GM19397 (cell line): Measurements from ENCODE around the gene PRKCZ.

Experiments
- ATAC-seq: cut with Tn5 transposase; IDR thresholded peaks from one replicate; pipeline ENCODE4 v1.9.1; 2021; ENCODE audit warnings: mild to moderate bottlenecking, moderate library complexity; ENCODE audit not compliant: unreplicated experiment

The PRKCZ gene

DNA sequence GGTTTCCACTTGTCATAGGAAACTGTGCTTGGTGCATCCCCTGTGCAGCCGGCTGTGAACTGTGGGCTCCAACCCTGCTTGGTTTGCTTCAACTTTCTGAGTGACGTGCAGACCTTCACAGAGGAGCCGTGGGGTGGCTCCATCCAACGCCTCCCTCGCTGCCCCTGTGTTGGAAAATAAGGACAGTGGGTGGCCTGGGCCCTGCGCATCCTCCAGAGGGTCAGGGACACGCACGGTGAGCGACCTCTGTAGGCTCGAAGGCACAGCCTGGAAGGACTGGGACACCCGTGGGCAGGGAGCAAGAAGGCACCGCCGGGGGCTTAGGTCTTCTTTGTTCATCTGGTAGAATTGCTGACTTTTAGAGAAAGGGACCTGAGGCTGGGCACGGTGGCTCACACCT is 150.9 kb downstream of the PRKCZ start:
- no peak for ATAC-seq

GRCh38 chr1:2202008-2202575 is 151.9 kb downstream of the PRKCZ start:
- ATAC-seq: no peak

DNA sequence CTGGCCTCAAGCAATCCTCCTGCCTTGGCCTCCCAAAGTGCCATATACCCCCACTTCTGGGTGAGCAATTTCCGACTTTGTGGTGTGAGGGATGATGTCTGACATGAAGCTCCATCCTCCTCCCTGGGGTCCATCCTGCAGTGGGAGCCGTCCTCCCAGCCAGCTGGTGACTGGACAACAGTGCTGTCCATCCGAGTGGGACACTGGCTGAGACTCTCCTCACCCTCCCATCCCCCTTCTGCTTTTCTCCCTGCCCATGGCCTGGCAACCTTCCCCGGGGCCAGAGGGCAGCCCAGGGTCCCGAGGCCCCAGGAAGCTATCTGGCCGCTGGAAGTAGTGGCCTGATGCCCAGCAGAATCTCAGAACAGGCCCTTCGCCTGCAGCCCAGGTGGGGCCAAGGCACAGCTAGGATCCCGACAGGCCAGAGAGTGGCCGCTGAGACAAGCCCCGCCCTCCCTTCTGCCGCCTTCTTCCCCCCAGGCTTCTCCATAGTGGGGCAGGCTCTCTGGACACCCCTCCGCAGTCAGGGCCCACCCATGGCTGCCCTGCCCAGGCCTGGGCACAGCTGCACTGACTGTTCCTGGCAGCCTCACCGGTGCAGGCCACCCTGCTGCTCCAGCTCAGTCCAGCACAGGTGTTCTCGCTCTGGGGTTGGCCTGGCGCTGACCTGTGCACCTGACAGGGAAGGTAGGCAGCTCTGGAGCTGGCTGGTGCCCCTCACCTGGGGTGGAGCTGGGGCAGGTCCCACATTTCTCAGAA is 152.8 kb downstream of the PRKCZ start:
- ATAC-seq: no peak

- ATAC-seq: no peak
Observed at GRCh38 chr1:2203671-2204414, 153.6 kb downstream of the PRKCZ start.

- no peak for ATAC-seq
Observed at GRCh38 chr1:2204415-2205190, 154.4 kb downstream of the PRKCZ start.

DNA sequence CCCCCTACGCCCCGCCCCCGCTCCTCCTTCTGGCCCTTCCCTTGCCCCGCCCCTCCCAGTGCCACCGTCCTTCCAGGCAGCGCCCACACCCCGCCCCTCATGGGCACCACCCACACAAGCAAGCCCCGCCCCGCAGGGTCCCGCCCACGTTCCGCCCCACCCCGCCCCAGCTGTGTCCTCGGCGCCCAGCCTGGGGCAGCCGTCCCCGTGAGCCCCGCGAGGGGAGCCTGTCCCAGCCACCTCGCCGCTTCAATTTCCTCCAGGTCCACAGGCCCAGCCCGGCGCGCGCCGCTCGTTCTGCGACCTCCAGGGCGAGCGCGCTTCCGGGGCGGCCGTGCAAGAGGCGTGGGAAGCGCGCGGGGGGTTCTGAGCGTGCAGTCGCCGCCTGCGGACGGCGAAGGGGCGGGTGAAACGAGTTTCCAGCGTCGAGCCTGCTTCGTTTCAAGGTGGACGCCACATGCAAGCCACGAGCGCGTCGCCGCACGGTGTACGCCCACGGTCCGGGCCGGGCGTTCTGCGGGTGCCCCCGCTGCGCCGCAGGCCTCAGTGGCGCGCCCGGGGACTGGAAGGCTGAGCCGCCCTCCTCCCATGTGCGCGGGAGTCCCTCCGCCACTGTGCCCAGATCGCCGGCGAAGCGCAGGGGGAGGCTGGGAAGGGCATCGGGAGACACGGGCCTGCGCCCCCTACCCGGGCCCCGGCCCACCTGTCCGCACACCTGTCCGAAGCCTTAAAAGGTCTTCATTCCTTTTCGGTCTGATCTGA is 155.2 kb downstream of the PRKCZ start:
- peak; percentile 63 for ATAC-seq

DNA sequence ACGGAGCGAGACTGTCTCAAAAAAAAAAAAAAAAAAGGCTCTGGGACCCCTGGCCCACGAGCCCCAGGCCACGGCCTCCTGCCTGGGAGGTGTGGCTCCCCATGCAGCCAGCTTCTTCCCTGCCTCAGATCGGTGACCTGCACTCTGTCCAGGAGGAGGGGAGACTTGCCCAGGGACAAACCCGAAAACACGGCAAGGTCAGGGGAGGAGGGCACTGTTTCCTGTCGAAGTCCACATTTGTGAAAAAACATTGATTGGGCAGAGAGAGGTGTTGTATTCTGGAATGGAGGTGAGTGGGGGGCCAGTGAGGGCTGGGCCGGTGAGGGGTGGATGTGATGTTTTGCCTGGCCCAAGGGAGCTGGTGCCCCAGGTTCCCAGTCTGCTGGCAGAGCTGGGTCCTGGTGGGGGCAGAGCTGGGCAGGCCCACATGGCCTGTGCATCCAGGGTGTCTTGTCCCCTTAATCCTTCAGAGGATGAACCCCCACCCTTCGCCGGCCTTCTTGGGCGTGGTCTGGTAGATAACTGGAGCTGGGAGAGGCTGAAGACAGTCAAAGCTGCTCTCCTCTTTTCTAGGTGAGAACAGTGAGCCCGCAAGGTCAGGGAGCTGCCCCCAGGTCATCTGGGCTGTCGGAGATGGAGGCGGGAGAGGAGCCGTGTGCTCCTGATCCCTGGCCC is 156.7 kb downstream of the PRKCZ start:
- no peak for ATAC-seq

- no peak for ATAC-seq
Observed at GRCh38 chr1:2208309-2209239, 158.4 kb downstream of the PRKCZ start.

DNA sequence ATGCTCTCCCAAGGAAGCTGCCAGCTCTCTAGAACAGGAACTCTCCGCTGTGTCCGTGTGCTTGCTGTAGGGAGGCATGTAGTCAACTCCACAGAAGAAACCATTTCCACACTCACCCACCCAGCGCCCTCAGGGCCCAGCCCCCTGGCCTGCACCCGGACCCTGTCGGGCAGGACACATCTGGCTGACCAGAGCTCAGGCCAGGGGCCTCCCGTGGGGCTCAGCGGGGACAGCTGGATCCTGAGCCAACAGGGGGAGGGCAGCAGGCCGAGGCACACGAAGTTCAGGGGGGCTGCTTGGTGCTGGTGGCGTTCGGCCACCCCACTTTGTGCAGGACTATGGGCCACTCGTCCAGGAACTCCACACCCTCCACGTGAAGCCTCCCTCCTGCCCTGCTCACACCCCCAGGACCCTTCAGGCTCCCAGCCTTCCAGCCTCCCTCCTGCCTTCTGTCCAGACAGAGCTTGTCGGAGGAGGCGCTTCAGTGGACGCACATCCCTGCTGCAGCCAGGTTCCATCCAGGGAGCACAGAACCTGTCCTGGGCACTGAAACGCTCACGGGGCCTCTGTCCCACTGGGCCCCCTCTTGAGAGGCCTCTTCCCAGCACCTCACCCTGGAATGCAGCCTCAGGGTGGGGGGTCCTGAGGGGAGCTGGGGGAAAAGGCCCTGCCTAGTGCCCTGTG is 159.3 kb downstream of the PRKCZ start:
- no peak for ATAC-seq

DNA sequence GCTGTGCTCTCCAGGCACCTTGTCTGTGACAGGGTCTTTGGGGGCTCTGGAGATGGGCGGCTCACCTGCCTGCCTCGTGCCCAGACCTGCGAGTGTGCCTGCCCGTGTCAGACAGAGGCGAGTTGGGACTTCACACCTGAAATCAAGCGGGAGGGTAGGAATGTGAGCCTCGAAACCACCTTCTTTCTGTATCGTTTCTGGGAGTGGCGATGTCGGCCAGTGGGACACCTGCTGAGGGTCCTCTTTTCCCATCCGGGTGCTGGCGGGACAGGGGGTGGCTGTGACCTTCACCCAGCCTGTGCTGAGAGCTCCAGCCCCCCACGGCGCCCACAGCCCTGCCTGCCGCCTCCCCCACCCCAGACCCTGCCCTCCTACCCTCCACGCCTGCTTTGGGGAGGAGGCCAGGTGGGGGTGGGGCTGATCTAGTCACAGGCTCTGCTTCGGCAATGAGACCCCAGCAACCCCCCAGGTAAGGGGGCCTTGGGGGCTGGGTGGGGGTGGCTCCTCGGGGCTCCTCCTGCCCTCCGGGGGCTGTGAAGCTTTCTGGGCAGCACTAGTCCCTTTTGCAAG is 160.0 kb downstream of the PRKCZ start:
- no peak for ATAC-seq

DNA sequence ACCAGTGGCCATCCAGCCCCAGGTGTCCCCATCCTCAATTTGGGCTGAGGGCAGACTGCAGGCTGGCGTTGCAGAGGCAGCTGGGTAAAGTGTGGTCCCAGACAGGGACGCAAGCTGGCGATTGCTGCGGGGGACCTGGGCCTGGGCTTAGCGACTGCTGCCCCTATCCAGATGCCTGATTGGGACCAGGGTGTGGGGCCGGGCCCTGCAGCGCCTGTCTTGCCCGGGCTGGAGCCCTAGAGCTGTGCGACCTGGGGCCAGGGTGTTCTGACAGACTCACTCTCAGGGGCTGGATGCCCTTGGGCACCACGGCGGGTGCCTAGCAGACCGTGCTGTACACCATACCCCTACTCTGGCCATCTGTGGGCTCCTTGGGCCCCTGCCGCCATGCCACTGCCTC is 160.6 kb downstream of the PRKCZ start:
- no peak for ATAC-seq

DNA sequence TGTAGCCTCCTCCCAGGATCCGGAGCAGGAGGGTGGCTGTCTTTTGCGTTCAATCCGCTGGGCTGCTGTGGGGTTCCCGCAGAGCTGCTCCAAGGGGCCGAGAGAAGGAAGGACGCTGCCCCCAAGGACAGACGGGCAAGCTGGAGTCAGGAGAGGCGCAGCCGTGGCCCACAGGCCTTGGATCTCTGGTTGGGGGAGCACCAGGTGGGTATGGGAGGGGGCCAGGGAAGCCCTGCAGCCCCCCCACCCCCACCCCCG is 162.0 kb downstream of the PRKCZ start:
- no peak for ATAC-seq

- ATAC-seq: no peak
Observed at GRCh38 chr1:2212532-2213491, 162.6 kb downstream of the PRKCZ start.

- ATAC-seq: no peak
Observed at GRCh38 chr1:2213576-2214505, 163.6 kb downstream of the PRKCZ start.

- ATAC-seq: no peak
Observed at GRCh38 chr1:2214541-2215241, 164.5 kb downstream of the PRKCZ start.

DNA sequence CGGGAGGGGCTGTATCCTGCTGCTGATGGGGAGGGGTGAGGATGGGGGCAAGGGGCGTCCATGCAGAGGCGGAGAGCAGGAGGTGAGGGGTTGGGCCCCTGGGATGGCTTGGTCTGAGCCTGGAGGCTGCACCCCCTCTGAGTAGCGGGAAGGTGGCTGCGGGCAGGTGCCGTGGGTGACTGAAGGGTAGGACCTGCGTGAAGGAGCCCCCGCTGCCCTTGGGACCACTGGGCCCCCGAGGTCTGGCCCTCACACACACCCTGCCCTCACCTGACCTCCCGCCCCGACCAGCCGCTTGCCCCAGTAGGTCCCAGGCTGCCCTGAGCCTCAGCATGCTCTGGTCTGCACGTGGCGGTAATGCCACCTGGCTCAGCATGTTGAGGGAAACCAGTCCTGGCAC is 165.1 kb downstream of the PRKCZ start:
- no peak for ATAC-seq
